OCI-M2 (cell line): ENCODE results near the gene NUP50.

Experiments used
- DNase-seq: peaks from one replicate; lab custom pipeline; 2025; ENCODE audit not compliant: unreplicated experiment; lab: John Stamatoyannopoulos, UW

NUP50 gene

GRCh38 chr22:45192701-45193187 is 29.0 kb downstream of the NUP50 start:
- DNase-seq = no peak

- DNase-seq = no peak
Observed at GRCh38 chr22:45194686-45195085, 31.0 kb downstream of the NUP50 start.

GRCh38 chr22:45195616-45196015 is 31.9 kb downstream of the NUP50 start:
- no peak for DNase-seq

- DNase-seq = no peak
Observed at GRCh38 chr22:45196308-45196707, 32.6 kb downstream of the NUP50 start.

- no peak for DNase-seq
Observed at GRCh38 chr22:45196926-45197605, 33.3 kb downstream of the NUP50 start.

- DNase-seq = no peak
Observed at GRCh38 chr22:45197606-45198462, 34.1 kb downstream of the NUP50 start.

- DNase-seq = no peak
Observed at GRCh38 chr22:45198463-45198795, 34.7 kb downstream of the NUP50 start.

- no peak for DNase-seq
Observed at GRCh38 chr22:45199723-45200122, 36.0 kb downstream of the NUP50 start.

GRCh38 chr22:45200230-45200629 is 36.5 kb downstream of the NUP50 start:
- DNase-seq = no peak

GRCh38 chr22:45200860-45201511 is 37.3 kb downstream of the NUP50 start:
- DNase-seq = no peak

- no peak for DNase-seq
Observed at GRCh38 chr22:45201678-45202332, 38.1 kb downstream of the NUP50 start.

GRCh38 chr22:45202333-45203149 is 38.8 kb downstream of the NUP50 start:
- no peak for DNase-seq

GRCh38 chr22:45203150-45203951 is 39.6 kb downstream of the NUP50 start:
- DNase-seq = no peak

- no peak for DNase-seq
Observed at GRCh38 chr22:45204241-45204640, 40.5 kb downstream of the NUP50 start.

- DNase-seq = no peak
Observed at GRCh38 chr22:45204819-45205218, 41.1 kb downstream of the NUP50 start.

- no peak for DNase-seq
Observed at GRCh38 chr22:45205276-45205925, 41.7 kb downstream of the NUP50 start.

- DNase-seq = no peak
Observed at GRCh38 chr22:45206233-45206632, 42.5 kb downstream of the NUP50 start.

GRCh38 chr22:45207533-45207932 is 43.8 kb downstream of the NUP50 start:
- no peak for DNase-seq

GRCh38 chr22:45207981-45208664 is 44.4 kb downstream of the NUP50 start:
- DNase-seq = no peak
